Lung microvascular endothelial cell (primary cell): ENCODE measurements around the gene VPS29. TPM values are rescaled to one million over a fixed set of nuclear protein-coding genes. Genes with fewer than 3 reads are reported as not detected.
"Not testable (repeated sequence)": the region's sequence is repeated elsewhere in the genome, so short reads cannot be mapped to it uniquely, and the experiment has no call there.

Experiments
- DNase-seq, 2 donors: peaks; one replicate each; pipeline versions ENCODE4 v3.0.0 to v3.0.0-alpha.2; 2010; ENCODE audit warnings: low read depth in 2 of 2
- total RNA-seq: library from RNA; depleted of rRNA; stranded (reverse); fragments of >200 nt; gene quantifications from 2 replicates; pipeline ENCODE4 v1.2.1, GENCODE V29; 2014

VPS29 gene
- total RNA-seq, 1 donor from 2014 or later, result 47.2 TPM

GRCh38 chr12:110528277-110528839 lies 26.4 kb upstream of the VPS29 start:
- no peak for DNase-seq

- not testable (repeated sequence) for DNase-seq
These were observed 19.2 kb upstream of the VPS29 start for GRCh38 chr12:110520876-110521712.

- not testable (repeated sequence) for DNase-seq
These were observed 16.1 kb upstream of the VPS29 start for GRCh38 chr12:110518014-110518413.

GRCh38 chr12:110516995-110517394 lies 15.1 kb upstream of the VPS29 start:
- DNase-seq, result no peak

GRCh38 chr12:110514363-110514762 lies 12.5 kb upstream of the VPS29 start:
- no peak for DNase-seq

- DNase-seq, result no peak
These were observed 11.9 kb upstream of the VPS29 start for GRCh38 chr12:110513842-110514241.

GRCh38 chr12:110508071-110508586 lies 6.2 kb upstream of the VPS29 start:
- no peak for DNase-seq

GRCh38 chr12:110505332-110505731 lies 3.4 kb upstream of the VPS29 start:
- no peak for DNase-seq

- DNase-seq, result no peak
These were observed 1.5 kb upstream of the VPS29 start for GRCh38 chr12:110503432-110503831.

- peak; percentile 54 to 56 for DNase-seq
These were observed 536 bp downstream of the VPS29 start for GRCh38 chr12:110501399-110501751.

- DNase-seq, result peak; percentile 7 to 33
These were observed 2.8 kb downstream of the VPS29 start for GRCh38 chr12:110498984-110499706.

- no peak for DNase-seq
These were observed 26.5 kb downstream of the VPS29 start for GRCh38 chr12:110475426-110475825.

GRCh38 chr12:110468214-110469048 lies 33.5 kb downstream of the VPS29 start, which contains the start of the genes FAM216A and GPN3:
FAM216A (plus strand) TSS chr12:110468845; CDS start chr12:110468876, 31 bp downstream.
GPN3 (minus strand) TSS chr12:110468257; CDS start chr12:110468203, 54 bp downstream.
- peak; percentile 99 to 100 for DNase-seq

- DNase-seq, result no peak
These were observed 34.1 kb downstream of the VPS29 start for GRCh38 chr12:110467847-110468213.

- DNase-seq, result no peak
These were observed 35.1 kb downstream of the VPS29 start for GRCh38 chr12:110466791-110467190.

- not testable (repeated sequence) for DNase-seq
These were observed 36.1 kb downstream of the VPS29 start for GRCh38 chr12:110465765-110466164.

- DNase-seq, result no peak
These were observed 36.9 kb downstream of the VPS29 start for GRCh38 chr12:110465024-110465423.

- DNase-seq, result not testable (repeated sequence)
These were observed 40.7 kb downstream of the VPS29 start for GRCh38 chr12:110461189-110461588.

- no peak for DNase-seq
These were observed 43.2 kb downstream of the VPS29 start for GRCh38 chr12:110458756-110459155.

- DNase-seq, result no peak
These were observed 48.2 kb downstream of the VPS29 start for GRCh38 chr12:110453569-110454296.
